HG03460 (cell line): ENCODE measurements around the gene ELFN1.

Source experiments
- ATAC-seq: cut with Tn5 transposase; IDR thresholded peaks from one replicate; pipeline ENCODE4 v1.9.1; 2021; ENCODE audit not compliant: unreplicated experiment

Gene ELFN1

DNA sequence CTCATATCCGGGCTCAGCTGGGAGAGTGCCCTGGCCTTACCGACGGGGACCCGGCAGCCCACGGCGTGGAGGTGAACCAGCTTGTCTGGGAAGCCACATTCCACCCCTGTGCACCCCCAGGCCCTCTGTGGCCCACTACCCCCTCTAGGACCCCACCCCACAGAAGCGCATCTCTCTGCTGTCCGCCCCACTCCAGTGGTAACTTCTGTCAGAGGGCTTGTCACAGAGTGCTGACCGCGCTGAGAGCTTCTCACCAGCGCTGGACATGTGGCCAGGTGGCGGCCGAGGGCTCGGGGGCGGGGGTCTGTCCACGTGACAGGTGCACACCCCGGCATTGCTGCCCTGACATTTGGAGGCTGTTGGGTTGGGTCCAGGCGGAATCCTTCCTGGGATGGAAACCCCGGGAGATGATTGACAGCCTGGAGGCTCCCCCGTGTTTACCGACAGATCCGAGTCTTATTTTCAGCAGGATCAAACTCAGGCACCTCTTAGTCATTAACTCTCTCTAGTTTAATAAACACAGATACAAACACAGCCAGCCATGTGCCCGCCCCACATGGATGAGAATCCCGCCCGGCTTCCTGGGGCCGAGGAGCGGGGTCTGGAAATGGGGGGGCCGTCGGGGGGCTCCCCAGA lies 5.1 kb downstream of the ELFN1 start:
- no peak for ATAC-seq

DNA sequence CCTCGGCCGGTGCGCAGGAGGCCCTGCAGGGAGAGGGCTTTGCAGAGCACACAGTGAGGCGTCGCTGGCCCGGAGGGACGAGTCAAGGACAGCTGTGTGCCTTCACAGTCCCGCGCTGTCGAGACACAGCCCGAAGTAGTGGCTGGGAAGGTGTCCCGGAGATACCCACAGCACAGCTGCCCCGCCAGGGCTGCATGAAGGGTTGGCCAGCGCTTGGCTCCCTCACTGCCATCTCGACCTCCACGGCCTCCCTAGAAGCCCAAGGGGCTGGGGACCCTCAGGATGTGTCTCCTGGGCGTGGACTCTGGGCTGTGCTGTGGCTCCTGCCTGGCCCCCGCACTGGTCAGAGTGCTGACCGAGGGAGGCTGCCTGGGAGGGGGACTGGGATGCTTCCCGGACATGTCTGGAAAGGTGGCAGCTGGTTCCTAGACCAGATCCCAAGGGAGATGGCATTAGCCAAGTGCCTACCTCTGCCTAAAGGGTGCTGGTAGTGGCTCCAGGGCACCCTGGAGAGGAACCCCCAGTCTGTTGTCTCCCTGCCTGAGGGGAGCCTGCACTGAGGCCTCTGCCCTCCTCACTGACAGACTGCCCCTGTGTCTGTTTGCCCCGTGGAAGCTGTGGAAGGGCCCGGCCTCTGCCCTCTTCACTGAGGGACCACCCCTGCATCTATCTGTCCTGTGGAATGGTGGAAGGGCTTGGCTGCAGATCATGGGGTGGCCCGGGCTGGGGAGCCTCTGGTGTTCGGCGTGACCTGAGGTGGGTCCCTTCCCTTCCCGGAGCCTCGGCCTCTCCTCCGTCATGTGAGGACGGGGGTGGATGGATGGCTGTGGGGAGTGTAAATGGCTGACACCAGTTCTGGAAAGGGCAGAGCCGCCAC lies 5.8 kb downstream of the ELFN1 start:
- no peak for ATAC-seq

GRCh38 chr7:1676550-1677078 lies 6.5 kb downstream of the ELFN1 start:
- ATAC-seq: no peak

DNA sequence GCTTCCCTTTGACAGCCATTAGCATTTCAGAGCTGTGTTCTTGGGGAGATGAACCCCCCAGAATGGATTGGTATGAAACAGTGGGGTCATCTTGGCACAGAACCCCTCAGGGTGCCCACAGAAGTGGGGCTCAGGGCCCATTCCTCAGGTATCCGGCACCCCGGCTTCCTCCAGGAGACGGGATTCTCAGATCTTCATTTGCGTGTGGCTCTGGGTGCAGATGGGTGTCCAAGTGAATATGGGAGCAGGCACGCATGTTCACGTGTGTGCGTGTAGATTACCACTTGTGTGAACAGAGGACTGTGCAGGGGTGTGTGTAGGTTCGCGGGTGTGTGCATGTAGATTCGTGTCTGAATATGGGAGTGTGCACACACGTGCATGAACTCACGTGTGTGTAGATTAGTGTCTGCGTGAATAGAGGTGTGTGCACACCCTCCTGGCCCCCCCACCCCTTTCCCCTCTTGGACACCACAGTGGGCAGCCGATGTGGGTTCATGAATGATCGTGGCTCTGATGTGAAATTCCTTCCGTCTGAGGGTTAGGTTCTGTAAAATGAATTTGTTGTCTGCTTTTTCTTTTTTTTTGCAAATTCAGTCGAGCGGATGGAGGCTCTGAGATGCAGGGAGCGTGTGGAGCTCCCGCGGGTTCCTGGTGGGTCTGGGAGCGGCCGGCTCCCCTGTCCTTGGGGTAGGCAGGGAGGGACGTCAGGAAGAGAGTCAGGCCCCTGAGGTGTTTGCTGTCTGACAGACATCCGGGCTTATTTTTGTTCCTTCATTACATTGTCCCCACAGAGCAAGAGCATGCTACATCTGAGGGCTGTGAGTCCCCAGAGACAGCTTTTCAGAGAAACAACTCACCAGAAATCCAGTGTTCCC lies 7.4 kb downstream of the ELFN1 start:
- no peak for ATAC-seq

- ATAC-seq: no peak
Measured at GRCh38 chr7:1678081-1678543, 8.0 kb downstream of the ELFN1 start.

DNA sequence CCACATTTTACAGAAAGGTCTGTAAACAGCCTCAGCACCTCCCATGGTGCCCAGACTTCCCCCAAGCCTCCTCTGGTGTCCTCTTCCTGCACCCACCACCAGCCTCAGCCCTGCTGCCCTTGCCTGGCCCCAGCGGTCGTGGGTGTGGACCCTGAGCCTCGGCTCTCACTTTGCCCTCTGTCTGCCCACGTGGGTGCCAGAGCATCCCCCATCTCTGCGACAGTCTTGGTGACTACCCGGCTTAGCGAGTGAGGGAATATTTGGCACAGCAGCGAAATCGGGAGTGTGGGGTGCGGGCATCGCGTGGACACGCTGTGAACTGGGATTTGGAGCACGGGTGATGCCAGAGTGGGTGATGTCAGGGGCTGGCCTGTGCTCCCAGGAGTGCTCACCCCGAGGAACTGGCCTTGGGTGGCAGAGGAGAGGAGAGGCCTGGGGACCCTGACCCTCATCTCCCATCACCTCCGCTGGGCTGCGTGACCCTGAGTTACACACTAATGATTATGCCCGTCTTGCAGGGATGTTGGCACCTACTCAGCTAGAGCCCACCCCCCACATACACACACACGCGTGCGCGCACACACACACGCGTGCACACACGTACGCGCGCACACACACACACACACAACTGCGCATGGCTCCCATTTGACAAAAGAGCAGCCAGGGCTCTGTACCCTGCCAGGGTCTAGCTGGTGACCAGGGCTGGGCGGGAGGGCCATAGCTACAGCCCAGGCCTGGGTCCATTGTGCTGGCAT lies 8.7 kb downstream of the ELFN1 start:
- ATAC-seq: no peak

DNA sequence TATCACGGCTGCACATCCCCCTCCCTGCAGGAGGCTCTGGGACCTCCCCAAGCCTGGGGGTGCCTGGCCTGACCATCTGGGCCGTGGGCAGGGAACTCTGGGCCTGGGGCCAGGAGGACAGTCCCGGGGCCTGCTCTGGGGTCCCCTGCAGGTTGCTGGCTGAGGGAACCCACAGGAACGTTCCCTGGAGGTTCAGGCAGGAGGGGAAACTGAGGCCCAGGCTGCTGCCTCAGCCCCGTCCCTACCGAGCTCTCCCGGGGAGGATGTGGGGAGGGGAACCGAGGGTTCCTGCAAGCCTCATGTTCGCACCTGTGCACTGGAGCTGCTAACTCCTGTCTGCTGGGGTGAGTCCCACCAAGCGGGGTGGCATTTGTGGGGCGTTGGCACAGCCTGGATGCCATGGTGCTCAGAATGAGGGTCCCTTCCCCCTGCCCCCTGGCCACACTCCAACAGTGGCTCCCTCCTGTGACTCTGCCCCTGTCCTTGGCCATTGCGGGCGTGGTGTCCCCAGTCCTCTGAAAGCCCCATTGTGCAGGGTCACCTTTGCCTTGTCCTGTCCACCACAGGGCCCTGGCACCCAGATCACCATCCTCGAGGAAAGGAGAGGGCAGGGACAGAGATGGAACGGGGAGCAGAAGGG lies 9.4 kb downstream of the ELFN1 start:
- no peak for ATAC-seq

GRCh38 chr7:1679966-1680730 lies 10.1 kb downstream of the ELFN1 start:
- ATAC-seq: no peak

- no peak for ATAC-seq
Measured at GRCh38 chr7:1681581-1681980, 11.5 kb downstream of the ELFN1 start.

GRCh38 chr7:1685000-1685624 lies 15.0 kb downstream of the ELFN1 start:
- ATAC-seq: no peak

- ATAC-seq: no peak
Measured at GRCh38 chr7:1688542-1688941, 18.5 kb downstream of the ELFN1 start.

DNA sequence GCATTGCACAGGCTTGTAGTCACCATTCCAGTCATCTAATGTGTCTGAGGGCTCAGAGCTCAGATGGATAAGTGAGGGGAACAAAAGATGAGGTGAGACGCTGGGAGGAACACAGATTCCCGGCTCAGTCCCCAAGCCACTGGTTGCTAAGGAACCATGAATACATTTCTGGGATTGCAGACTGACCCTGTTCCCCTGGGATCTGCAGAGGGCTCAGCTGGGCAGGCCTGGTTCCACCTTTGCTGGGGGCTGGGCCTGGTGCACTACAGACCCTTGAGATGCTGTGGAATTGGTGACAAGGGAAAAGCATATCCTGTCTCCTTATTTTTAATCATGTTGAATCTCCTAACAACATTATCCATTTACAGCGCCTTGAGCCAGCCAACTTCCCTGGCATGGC lies 19.2 kb downstream of the ELFN1 start:
- no peak for ATAC-seq

DNA sequence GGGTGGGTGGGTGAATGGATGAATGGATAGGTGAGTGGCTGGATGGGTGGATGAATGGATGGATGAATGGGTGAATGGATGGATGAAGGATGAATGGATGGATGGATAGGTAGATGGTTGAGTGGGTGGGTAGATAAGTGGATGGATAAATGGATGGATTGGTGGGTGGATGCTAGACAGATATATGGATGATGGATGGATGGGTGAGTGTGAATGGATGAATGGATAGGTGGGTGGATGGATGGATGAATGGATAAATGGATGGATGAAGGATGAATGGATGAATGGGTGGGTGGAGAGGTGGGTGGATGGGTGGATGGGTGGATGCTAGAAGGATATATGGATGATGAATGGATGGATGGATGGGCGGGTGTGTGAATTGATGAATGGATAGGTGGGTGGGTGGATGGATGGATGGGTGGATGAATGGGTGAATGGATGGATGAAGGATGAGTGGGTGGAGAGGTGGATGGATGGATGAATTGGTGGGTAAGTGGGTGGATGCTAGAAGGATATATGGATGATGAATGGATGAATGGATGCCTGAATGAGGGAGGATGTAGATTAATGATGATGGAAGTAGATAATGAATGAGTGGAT lies 20.4 kb downstream of the ELFN1 start:
- ATAC-seq: no peak

GRCh38 chr7:1691096-1691495 lies 21.0 kb downstream of the ELFN1 start:
- ATAC-seq: no peak

GRCh38 chr7:1691601-1692514 lies 21.8 kb downstream of the ELFN1 start:
- no peak for ATAC-seq

- no peak for ATAC-seq
Measured at GRCh38 chr7:1692515-1693418, 22.7 kb downstream of the ELFN1 start.
